ENCODE measurements around the gene MT1X.

MT1X gene

GRCh38 chr16:56726926-56727325 lies 44.7 kb downstream of the MT1X start:
- H3K4me3 ChIP-seq (ENCODE audit: low read length): no peak overlapping the region
- DNase-seq (ENCODE audit: low read depth): no peak
- TF ChIP-seq CTCF (IDR thresholded peaks at IDR 0.05; ENCODE audit: insufficient read depth, low read depth, low read length, missing control alignments): no peak

- H3K4me3 ChIP-seq (ENCODE audit: low read length): no peak overlapping the region
- no peak for DNase-seq (ENCODE audit: low read depth)
- no peak for TF ChIP-seq CTCF (IDR thresholded peaks at IDR 0.05; ENCODE audit: insufficient read depth, low read depth, low read length, missing control alignments)
These were observed 45.8 kb downstream of the MT1X start for GRCh38 chr16:56728027-56728426.

GRCh38 chr16:56728980-56729734 lies 46.9 kb downstream of the MT1X start:
- H3K4me3 ChIP-seq (ENCODE audit: low read length): peak overlapping the region; percentile 88
- DNase-seq (ENCODE audit: low read depth): no peak
- TF ChIP-seq CTCF (IDR thresholded peaks at IDR 0.05; ENCODE audit: insufficient read depth, low read depth, low read length, missing control alignments): no peak

- TF ChIP-seq CTCF (IDR thresholded peaks at IDR 0.05; ENCODE audit: insufficient read depth, low read depth, low read length, missing control alignments): peak; percentile 3
- DNase-seq (ENCODE audit: low read depth): peak; percentile 96
- peak within 1 kb of the TSS; percentile 88 for H3K4me3 ChIP-seq (ENCODE audit: low read length)
These were observed 47.7 kb downstream of the MT1X start, which contains the start of gene NUP93 for GRCh38 chr16:56729735-56730662. NUP93 (plus strand) TSS chr16:56730129; CDS start chr16:56748248, 18,119 bp downstream.

- H3K4me3 ChIP-seq (ENCODE audit: low read length): no peak overlapping the region
- DNase-seq (ENCODE audit: low read depth): no peak
- no peak for TF ChIP-seq CTCF (IDR thresholded peaks at IDR 0.05; ENCODE audit: insufficient read depth, low read depth, low read length, missing control alignments)
These were observed 50.1 kb downstream of the MT1X start for GRCh38 chr16:56732366-56732765.

- TF ChIP-seq CTCF (IDR thresholded peaks at IDR 0.05; ENCODE audit: insufficient read depth, low read depth, low read length, missing control alignments): no peak
- DNase-seq (ENCODE audit: low read depth): no peak
- no peak overlapping the region for H3K4me3 ChIP-seq (ENCODE audit: low read length)
These were observed 50.6 kb downstream of the MT1X start for GRCh38 chr16:56732832-56733231.
